Natural killer cell (primary cell): ENCODE measurements around the gene COPRS. TPM values are rescaled to one million over a fixed set of nuclear protein-coding genes. Genes with fewer than 3 reads are reported as not detected.

Source experiments
- ATAC-seq, 3 donors: fragments of 150-1000 bp in 2 of 3; fragments of 200-7000 bp in 1 of 3; cut with Tn5 transposase; 1 replicate in 1 of 3; 2 replicates in 2 of 3; pipeline ENCODE4 v1.10.0; 2021; ENCODE audit warnings: mild to moderate bottlenecking in 2 of 3, moderate library complexity in 2 of 3
- DNase-seq, 2 donors: peaks; one replicate each; pipeline versions ENCODE4 v3.0.0 to v3.0.0-alpha.2; 2013 to 2021; ENCODE audit warnings: mixed read lengths in 1 of 2
- H3K27ac ChIP-seq: one replicate; pipeline ENCODE4 v1.5.1; 2013; ENCODE audit warnings: mild to moderate bottlenecking, low read length
- H3K27me3 ChIP-seq: one replicate; pipeline ENCODE4 v1.6.1; 2013; ENCODE audit warnings: low read length; ENCODE audit not compliant: control insufficient read depth, insufficient read depth
- H3K36me3 ChIP-seq: one replicate; pipeline ENCODE4 v1.6.1; 2013; ENCODE audit warnings: low read length; ENCODE audit not compliant: control insufficient read depth, insufficient read depth
- H3K4me1 ChIP-seq: one replicate; pipeline ENCODE4 v1.6.1; 2013; ENCODE audit warnings: low read length; ENCODE audit not compliant: control insufficient read depth, insufficient read depth
- H3K4me3 ChIP-seq: one replicate; pipeline ENCODE4 v1.5.1; 2013; ENCODE audit warnings: low read length
- H3K9me3 ChIP-seq: one replicate; pipeline ENCODE4 v1.6.1; 2013; ENCODE audit warnings: low read length; ENCODE audit not compliant: control insufficient read depth, insufficient read depth
- H3K27ac Mint-ChIP-seq, 2 donors: one replicate each; pipeline ENCODE4 v1.8.0; 2022; ENCODE audit warnings: mild to moderate bottlenecking in 2 of 2, mixed read lengths in 2 of 2, moderate library complexity in 1 of 2
- H3K27me3 Mint-ChIP-seq, 2 donors: one replicate each; pipeline ENCODE4 v1.8.0; 2022; ENCODE audit warnings: low read depth in 2 of 2, mixed read lengths in 2 of 2
- H3K36me3 Mint-ChIP-seq: one replicate; pipeline ENCODE4 v1.8.0; 2022; ENCODE audit warnings: mixed read lengths
- H3K4me1 Mint-ChIP-seq, 2 donors: one replicate each; pipeline ENCODE4 v1.8.0; 2022; ENCODE audit warnings: mixed read lengths in 2 of 2
- H3K4me3 Mint-ChIP-seq: one replicate; pipeline ENCODE4 v1.8.0; 2022; ENCODE audit warnings: mild to moderate bottlenecking, moderate library complexity, mixed read lengths
- H3K9me3 Mint-ChIP-seq, 2 donors: one replicate each; pipeline ENCODE4 v1.8.0; 2022; ENCODE audit warnings: mixed read lengths in 2 of 2
- CTCF ChIP-seq: fragments of 200-600 bp; IDR thresholded peaks from one replicate; pipeline ENCODE4 v1.8.0; 2022; ENCODE audit warnings: antibody characterized with exemption
- WGBS: methylation state at CpG from one replicate; pipeline ENCODE4 v1.1.7; 2013; ENCODE audit warnings: missing lambda C conversion rate; ENCODE audit not compliant: insufficient coverage; 5-methylcytosine and 5-hydroxymethylcytosine counted together
- intact Hi-C: fragments of 100-400 bp; cut with micrococcal nuclease; formaldehyde crosslinking; loops from one replicate; pipeline ENCODE4 v1.14.2; 2022
- total RNA-seq, 4 donors: library from RNA; stranded (reverse); fragments of 120-200 nt in 1 of 4; gene quantifications; one replicate each; pipeline versions ENCODE4 v1.2.3 to v1.2.4, GENCODE V29; 2013 to 2022

COPRS gene
- total RNA-seq, 3 donors from 2014 or later (not counting 1 experiment from before 2014, with no cell fraction given) = 3.1 to 4.9 (median 3.4) TPM

- no peak for ATAC-seq
- Histone ChIP-seq H3K27ac (no peak overlapping the region), H3K4me1 (no peaks in the 10 kb centered on the region), H3K4me3 (no peak overlapping the region), H3K36me3 (no peaks in the 10 kb centered on the region), H3K27me3 (no peaks in the 10 kb centered on the region), H3K9me3 (no peaks in the 10 kb centered on the region)
- no peaks in the 10 kb centered on the region for H3K36me3 Mint-ChIP-seq
- no peak for TF ChIP-seq CTCF
- H3K9me3 Mint-ChIP-seq = no peaks in the 10 kb centered on the region
- H3K4me3 Mint-ChIP-seq = no peak overlapping the region
- DNase-seq = no peak
- WGBS = 94% methylated on average over 6 of the region's 7 CpGs
- H3K27ac Mint-ChIP-seq = no peak overlapping the region
- no peaks in the 10 kb centered on the region for H3K4me1 Mint-ChIP-seq
- intact Hi-C loops = no loop called here
- peaks cover 7% of the 10 kb centered on the region in 2 donors for H3K27me3 Mint-ChIP-seq
Observed at GRCh38 chr17:31824766-31825360, 34.2 kb downstream of the COPRS start.

DNA sequence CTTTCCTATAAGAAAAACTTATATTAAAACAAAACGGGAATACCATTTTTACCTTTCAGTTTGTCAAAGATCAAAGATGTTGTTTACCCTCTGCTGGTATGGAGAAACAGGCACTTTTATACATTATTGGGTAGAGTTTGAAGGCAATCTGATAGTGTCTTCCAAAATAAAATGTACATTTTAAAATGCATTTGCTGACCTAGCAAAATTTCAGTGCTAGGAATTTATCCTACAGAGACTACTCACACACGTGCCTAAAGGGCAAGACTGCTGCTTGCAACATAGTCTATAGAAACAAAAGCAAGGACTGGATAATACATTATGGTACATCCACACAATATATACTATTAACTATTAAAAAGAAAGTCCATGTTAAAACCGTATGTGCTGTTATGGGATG, 36.0 kb downstream of the COPRS start:
- H3K9me3 Mint-ChIP-seq = no peaks in the 10 kb centered on the region
- no peak overlapping the region for H3K27ac Mint-ChIP-seq
- no peak for TF ChIP-seq CTCF
- 56% methylated on average over 1 of the region's 3 CpGs for WGBS
- DNase-seq (no peak), ATAC-seq (no peak)
- H3K9me3 ChIP-seq = no peaks in the 10 kb centered on the region
- no peaks in the 10 kb centered on the region for H3K27me3 ChIP-seq
- no peak overlapping the region for H3K27ac ChIP-seq
- peaks cover 7% of the 10 kb centered on the region in 2 donors for H3K27me3 Mint-ChIP-seq
- no peak overlapping the region for H3K4me3 ChIP-seq
- H3K4me1 Mint-ChIP-seq = no peaks in the 10 kb centered on the region
- H3K36me3 Mint-ChIP-seq = no peaks in the 10 kb centered on the region
- no peak overlapping the region for H3K4me3 Mint-ChIP-seq
- intact Hi-C loops = no loop called here
- H3K4me1 ChIP-seq = no peaks in the 10 kb centered on the region
- no peaks in the 10 kb centered on the region for H3K36me3 ChIP-seq

GRCh38 chr17:31820691-31821435, 38.2 kb downstream of the COPRS start:
- H3K27ac ChIP-seq = no peak overlapping the region
- no peaks in the 10 kb centered on the region for H3K9me3 ChIP-seq
- intact Hi-C loops = no loop called here
- no peaks in the 10 kb centered on the region for H3K36me3 ChIP-seq
- Mint-ChIP-seq H3K9me3 (no peaks in the 10 kb centered on the region), H3K4me1 (no peaks in the 10 kb centered on the region), H3K27ac (no peak overlapping the region), H3K36me3 (no peaks in the 10 kb centered on the region), H3K4me3 (no peak overlapping the region), H3K27me3 (peaks cover 3 to 7% of the 10 kb centered on the region in 2 donors)
- 86% methylated on average over 5 of the region's 5 CpGs for WGBS
- no peaks in the 10 kb centered on the region for H3K27me3 ChIP-seq
- H3K4me1 ChIP-seq = no peaks in the 10 kb centered on the region
- ATAC-seq (no peak), DNase-seq (no peak)
- TF ChIP-seq CTCF = no peak
- H3K4me3 ChIP-seq = no peak overlapping the region
